ENCODE results near the gene MEF2A. TPM values are rescaled to one million over a fixed set of nuclear protein-coding genes. Genes with fewer than 3 reads are reported as not detected.

MEF2A gene
- total and polyA plus RNA-seq, 10 of the 15 experiments (the other 5 are each of a cell fraction or from before 2014, with no cell fraction given): 7.2 to 46.7 (median 35.9) TPM

DNA sequence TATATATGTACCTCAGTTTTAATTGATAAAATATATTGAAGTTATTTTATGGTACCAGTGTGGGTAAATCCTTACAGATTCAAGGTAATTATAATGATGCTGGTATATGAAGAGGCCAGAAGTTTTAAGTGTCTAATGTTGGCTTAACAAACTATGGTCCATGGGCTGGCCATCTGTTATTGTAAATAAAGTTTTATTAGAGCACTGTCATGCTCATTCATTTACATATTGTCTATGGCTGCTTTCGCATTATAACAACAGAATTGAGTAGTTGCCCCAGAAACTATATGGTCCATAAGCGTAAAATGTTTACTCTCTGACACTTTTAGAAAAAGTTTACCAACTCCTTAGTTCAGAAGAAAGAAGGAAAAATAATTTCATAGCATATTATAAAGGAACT, 67.9 kb downstream of the MEF2A start:
- RAD21 ChIA-PET (ENCODE audit: unreplicated experiment): no interaction called here
- FAIRE-seq (no peak), ATAC-seq (no peak), DNase-seq (ENCODE audit: low read depth, low spot score) (no peak)
- Histone ChIP-seq H3K9me3 (replicated peaks; ENCODE audit: control insufficient read depth, insufficient read depth, low read length) (peaks cover 23% of the 10 kb centered on the region), H3K27ac (ENCODE audit: control insufficient read depth, insufficient read depth) (no peak overlapping the region), H3K4me3 (no peak overlapping the region), H3K4me1 (ENCODE audit: control insufficient read depth, insufficient read depth, low read length) (peaks cover 13% of the 10 kb centered on the region), H2AFZ (ENCODE audit: control insufficient read depth, low read depth, low read length) (no peak overlapping the region), H4K20me1 (ENCODE audit: control insufficient read depth, insufficient read depth) (no peaks in the 10 kb centered on the region), H3K27me3 (replicated peaks in 1 of 2; ENCODE audit: control insufficient read depth in 2 of 2, insufficient read depth in 2 of 2, low read length in 1 of 2) (no peaks in the 10 kb centered on the region), H3K36me3 (ENCODE audit: control insufficient read depth in 2 of 2, insufficient read depth in 2 of 2, low read length in 1 of 2) (peaks cover 0 to 12% of the 10 kb centered on the region in 2 experiments; a peak in 3 of 4 replicates), H3K79me2 (ENCODE audit: control insufficient read depth, insufficient read depth, low read length) (peaks cover 45% of the 10 kb centered on the region), H3K9ac (ENCODE audit: control insufficient read depth, insufficient read depth, low read length) (no peak overlapping the region), H3K4me2 (ENCODE audit: control insufficient read depth, insufficient read depth) (no peak overlapping the region)
- TF ChIP-seq ZBTB40 (IDR thresholded peaks at IDR 0.05; ENCODE audit: borderline replicate concordance): peak; percentile 61; the same call in 1 of the 2 replicates
- TF ChIP-seq MTA3 (IDR thresholded peaks at IDR 0.05; ENCODE audit: borderline replicate concordance, low read length): no peak
- intact Hi-C loops (cut with micrococcal nuclease; ENCODE audit: unreplicated experiment) (loop anchor here (5.0 kb wide), 1 partner anchor 66 kb away; the partner anchor contains the start of gene MEF2A), in situ Hi-C loops (cut with MboI) (no loop called here)
- BruUV-seq (replicated peaks): no TSS peak
- CTCF ChIA-PET: interaction anchor here (0.8 kb wide), 1 partner anchor 31 kb away, joined by 3 read pairs; no protein-coding TSS in a partner anchor
- WGBS (ENCODE audit: insufficient coverage, insufficient replicate concordance, low lambda C conversion rate, missing lambda C conversion rate): 100% methylated on average over 2 of the region's 2 CpGs
- POLR2A ChIA-PET: no interaction called here
- SMC1A ChIA-PET (ENCODE audit: uncharacterized antibody, unreplicated experiment): interaction anchor here (1.1 to 1.5 kb wide), 3 partner anchors 8 to 122 kb away, joined by 3 to 9 read pairs (median 4); no protein-coding TSS in a partner anchor
